ENCODE data around the gene CEACAM19.

GRCh38 chr19:44636439-44637389, 34.6 kb upstream of the CEACAM19 start:
- TF ChIP-seq POLR2A (IDR thresholded peaks at IDR 0.05) (no peak), CTCF (IDR thresholded peaks at IDR 0.05 in 8 of 11, conservative IDR thresholded peaks at IDR 0.05 in 3 of 11) (no peak), POLR2AphosphoS5 (IDR thresholded peaks at IDR 0.05) (no peak)

All from spleen (tissue), 7 donors.